Measurements from ENCODE around the gene ROR2. TPM values are rescaled to one million over a fixed set of nuclear protein-coding genes. Genes with fewer than 3 reads are reported as not detected.

The ROR2 gene
- total RNA-seq, 1 donor from 2014 or later: 0.32 TPM

GRCh38 chr9:91835216-91835615, 114.8 kb downstream of the ROR2 start:
- TF ChIP-seq, protein P1, sequence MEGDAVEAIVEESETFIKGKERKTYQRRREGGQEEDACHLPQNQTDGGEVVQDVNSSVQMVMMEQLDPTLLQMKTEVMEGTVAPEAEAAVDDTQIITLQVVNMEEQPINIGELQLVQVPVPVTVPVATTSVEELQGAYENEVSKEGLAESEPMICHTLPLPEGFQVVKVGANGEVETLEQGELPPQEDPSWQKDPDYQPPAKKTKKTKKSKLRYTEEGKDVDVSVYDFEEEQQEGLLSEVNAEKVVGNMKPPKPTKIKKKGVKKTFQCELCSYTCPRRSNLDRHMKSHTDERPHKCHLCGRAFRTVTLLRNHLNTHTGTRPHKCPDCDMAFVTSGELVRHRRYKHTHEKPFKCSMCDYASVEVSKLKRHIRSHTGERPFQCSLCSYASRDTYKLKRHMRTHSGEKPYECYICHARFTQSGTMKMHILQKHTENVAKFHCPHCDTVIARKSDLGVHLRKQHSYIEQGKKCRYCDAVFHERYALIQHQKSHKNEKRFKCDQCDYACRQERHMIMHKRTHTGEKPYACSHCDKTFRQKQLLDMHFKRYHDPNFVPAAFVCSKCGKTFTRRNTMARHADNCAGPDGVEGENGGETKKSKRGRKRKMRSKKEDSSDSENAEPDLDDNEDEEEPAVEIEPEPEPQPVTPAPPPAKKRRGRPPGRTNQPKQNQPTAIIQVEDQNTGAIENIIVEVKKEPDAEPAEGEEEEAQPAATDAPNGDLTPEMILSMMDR (IDR thresholded peaks at IDR 0.05): no peak
- Histone ChIP-seq H3K27ac (no peak overlapping the region), H3K4me3 (no peak overlapping the region), H3K27me3 (no peaks in the 10 kb centered on the region), H3K9me3 (no peaks in the 10 kb centered on the region), H3K36me3 (no peaks in the 10 kb centered on the region), H3K4me1 (no peaks in the 10 kb centered on the region)
- DNase-seq (ENCODE audit: low spot score in 2 of 2): no peak
- intact Hi-C loops (cut with DNase I): no loop called here

- intact Hi-C loops (cut with DNase I): no loop called here
- no peak overlapping the region for H3K27ac ChIP-seq
- H3K9me3 ChIP-seq: no peaks in the 10 kb centered on the region
- no peaks in the 10 kb centered on the region for H3K4me1 ChIP-seq
- H3K4me3 ChIP-seq: no peak overlapping the region
- H3K27me3 ChIP-seq: no peaks in the 10 kb centered on the region
- no peaks in the 10 kb centered on the region for H3K36me3 ChIP-seq
- TF ChIP-seq, protein P1 (IDR thresholded peaks at IDR 0.05): no peak
- no peak for DNase-seq (ENCODE audit: low spot score in 2 of 2)
These were observed 115.3 kb downstream of the ROR2 start for GRCh38 chr9:91834740-91835139.

DNA sequence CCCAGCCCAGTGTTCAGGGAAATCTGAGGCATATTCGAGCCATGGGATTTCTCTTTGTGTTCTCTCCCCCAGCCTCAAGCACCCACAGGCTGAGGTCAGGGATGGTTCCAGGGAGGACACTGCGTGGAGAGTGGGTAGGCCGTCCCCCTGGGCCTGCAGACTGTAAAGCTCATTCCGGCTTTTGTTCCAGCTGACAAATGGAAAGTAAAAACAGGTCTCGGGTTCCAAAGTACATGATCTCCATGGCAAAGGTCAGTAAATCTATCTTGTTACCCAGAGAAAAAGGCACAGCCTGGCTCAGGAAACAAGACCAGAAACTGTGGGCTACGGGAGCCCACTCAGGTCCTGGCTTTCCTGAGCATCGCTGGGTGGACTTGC, 116.2 kb downstream of the ROR2 start:
- no peaks in the 10 kb centered on the region for H3K9me3 ChIP-seq
- H3K27me3 ChIP-seq: no peaks in the 10 kb centered on the region
- TF ChIP-seq, protein P1 (IDR thresholded peaks at IDR 0.05): no peak
- no peak overlapping the region for H3K27ac ChIP-seq
- no peak for DNase-seq (ENCODE audit: low spot score in 2 of 2)
- no peaks in the 10 kb centered on the region for H3K36me3 ChIP-seq
- H3K4me1 ChIP-seq: no peaks in the 10 kb centered on the region
- intact Hi-C loops (cut with DNase I): no loop called here
- H3K4me3 ChIP-seq: no peak overlapping the region

DNA sequence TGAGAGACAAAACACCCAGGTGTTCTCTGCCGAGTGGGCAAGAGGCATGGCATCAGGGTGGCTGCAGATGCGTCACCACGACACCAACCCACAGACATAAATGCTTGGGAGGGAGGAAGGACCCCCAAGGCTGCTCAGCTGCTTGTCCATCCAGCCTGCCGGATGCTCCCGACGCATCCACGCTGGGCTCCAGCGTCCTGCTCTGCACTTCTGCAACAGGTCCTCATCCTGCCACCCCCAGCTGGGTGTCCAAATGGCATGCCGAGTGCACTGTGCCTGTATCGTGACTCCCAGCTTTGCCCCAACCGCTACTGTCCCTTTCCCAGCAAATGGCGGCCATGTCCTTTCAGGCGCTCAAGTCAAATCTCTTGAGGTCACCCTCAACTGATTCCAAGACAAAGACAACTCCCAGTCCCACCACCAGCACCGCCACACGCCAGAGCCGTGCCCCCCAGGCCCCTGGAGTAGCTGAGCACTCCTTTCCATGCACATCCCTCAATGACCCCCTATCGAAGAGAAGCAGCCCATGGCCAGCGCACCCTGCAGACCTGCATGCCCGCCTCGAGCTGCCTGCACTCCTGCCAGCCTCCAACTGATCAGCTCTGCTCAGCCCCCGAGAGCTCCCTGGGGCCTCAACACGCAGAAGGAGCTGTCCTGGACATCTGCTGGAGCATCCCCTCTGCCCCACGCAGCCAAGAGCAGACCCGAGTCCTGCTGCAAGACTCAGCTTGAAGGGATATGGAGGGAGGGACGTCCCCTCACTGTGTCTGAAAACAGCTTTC, 116.7 kb downstream of the ROR2 start:
- Histone ChIP-seq H3K27ac (no peak overlapping the region), H3K4me1 (no peaks in the 10 kb centered on the region), H3K27me3 (no peaks in the 10 kb centered on the region), H3K9me3 (no peaks in the 10 kb centered on the region), H3K36me3 (no peaks in the 10 kb centered on the region), H3K4me3 (no peak overlapping the region)
- intact Hi-C loops (cut with DNase I): no loop called here
- TF ChIP-seq, protein P1 (IDR thresholded peaks at IDR 0.05): no peak
- DNase-seq (ENCODE audit: low spot score in 2 of 2): no peak

- H3K4me3 ChIP-seq: no peak overlapping the region
- H3K9me3 ChIP-seq: no peaks in the 10 kb centered on the region
- DNase-seq (ENCODE audit: low spot score in 2 of 2): no peak
- no peaks in the 10 kb centered on the region for H3K27me3 ChIP-seq
- intact Hi-C loops (cut with DNase I): no loop called here
- no peaks in the 10 kb centered on the region for H3K36me3 ChIP-seq
- TF ChIP-seq, protein P1 (IDR thresholded peaks at IDR 0.05): no peak
- H3K4me1 ChIP-seq: no peaks in the 10 kb centered on the region
- H3K27ac ChIP-seq: no peak overlapping the region
These were observed 117.7 kb downstream of the ROR2 start for GRCh38 chr9:91832322-91832721.

Data from ascending aorta (tissue), 2 donors.